SJCRH30 (cell line): ENCODE measurements around the gene HMCN2. TPM values are rescaled to one million over a fixed set of nuclear protein-coding genes. Genes with fewer than 3 reads are reported as not detected.
A peak's percentile ranks its signal among the peaks of the same experiment; 100 is the strongest.

Experiments
- DNase-seq, 2 experiments: peaks; one replicate each; pipeline ENCODE4 v3.0.0-alpha.2; 2015 to 2020
- H3K27ac ChIP-seq: fragments of 250-450 bp; sonication (Bioruptor Pico); 2 replicates; pipeline ENCODE4 v1.5.1; 2020; ENCODE audit warnings: mild to moderate bottlenecking, moderate library complexity
- H3K27me3 ChIP-seq: fragments of 250-450 bp; sonication (Bioruptor Pico); 2 replicates; pipeline ENCODE4 v1.5.1; 2020; ENCODE audit warnings: mild to moderate bottlenecking, moderate library complexity
- H3K36me3 ChIP-seq: fragments of 250-450 bp; sonication (Bioruptor Pico); 2 replicates; pipeline ENCODE4 v1.5.1; 2020; ENCODE audit warnings: mild to moderate bottlenecking, moderate library complexity
- H3K4me1 ChIP-seq: fragments of 250-450 bp; sonication (Bioruptor Pico); 2 replicates; pipeline ENCODE4 v1.5.1; 2020; ENCODE audit warnings: mild to moderate bottlenecking, moderate library complexity
- H3K4me3 ChIP-seq: fragments of 250-450 bp; sonication (Bioruptor Pico); 2 replicates; pipeline ENCODE4 v1.5.1; 2020; ENCODE audit warnings: mild to moderate bottlenecking, moderate library complexity
- H3K9me3 ChIP-seq: fragments of 250-450 bp; sonication (Bioruptor Pico); replicated peaks from 2 replicates; pipeline ENCODE4 v1.5.1; 2020; ENCODE audit warnings: mild to moderate bottlenecking, moderate library complexity
- total RNA-seq: library from RNA; depleted of rRNA; stranded (reverse); fragments of >200 nt; shearing (Covaris generic); gene quantifications from 2 replicates; pipeline ENCODE4 v1.2.3, GENCODE V29; 2014

Gene HMCN2
- total RNA-seq, 1 experiment from 2014 or later, result 5.6 TPM

DNA sequence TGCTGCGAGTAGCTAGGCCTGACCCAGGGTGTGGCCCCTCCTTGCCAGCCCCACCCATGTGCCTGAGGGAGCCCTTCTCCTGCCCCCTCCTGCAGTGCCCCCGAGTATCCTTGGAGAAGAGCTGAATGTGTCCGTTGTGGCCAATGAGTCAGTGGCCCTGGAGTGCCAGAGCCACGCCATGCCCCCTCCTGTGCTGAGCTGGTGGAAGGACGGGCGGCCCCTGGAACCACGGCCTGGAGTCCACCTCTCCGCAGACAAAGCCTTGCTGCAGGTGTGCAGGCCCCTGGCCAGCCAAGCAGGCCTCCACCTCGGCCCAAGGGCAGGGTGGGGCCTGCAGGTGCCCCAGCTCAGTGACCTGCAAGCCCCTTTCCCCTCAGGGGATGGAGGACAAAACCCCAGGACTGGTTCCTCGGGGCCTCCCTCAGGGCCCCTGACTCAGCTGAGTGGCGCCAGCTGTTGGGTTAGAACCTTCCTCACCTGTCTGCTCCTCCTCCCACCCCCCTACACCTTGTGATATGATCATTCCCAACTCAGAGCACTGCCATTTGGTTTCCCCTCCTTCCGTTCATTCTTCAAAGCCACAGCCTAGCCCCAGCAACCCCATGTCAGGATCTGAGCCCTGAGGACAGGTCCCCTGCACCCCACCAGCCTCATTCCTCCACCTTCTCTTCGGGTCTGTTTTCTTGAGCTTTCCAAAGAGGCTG, 99.2 kb downstream of the HMCN2 start:
- no peak for DNase-seq
- H3K4me3 ChIP-seq, result no peak overlapping the region
- H3K27ac ChIP-seq, result no peak overlapping the region
- no peaks in the 10 kb centered on the region for H3K9me3 ChIP-seq
- peaks cover 13% of the 10 kb centered on the region; the same call in 1 of the 2 replicates for H3K4me1 ChIP-seq
- H3K36me3 ChIP-seq, result no peaks in the 10 kb centered on the region
- no peaks in the 10 kb centered on the region for H3K27me3 ChIP-seq

GRCh38 chr9:130365323-130365721, 99.8 kb downstream of the HMCN2 start:
- no peak for DNase-seq
- Histone ChIP-seq H3K4me3 (no peak overlapping the region), H3K27me3 (no peaks in the 10 kb centered on the region), H3K36me3 (no peaks in the 10 kb centered on the region), H3K4me1 (peaks cover 13% of the 10 kb centered on the region; the same call in 1 of the 2 replicates), H3K9me3 (no peaks in the 10 kb centered on the region), H3K27ac (no peak overlapping the region)

DNA sequence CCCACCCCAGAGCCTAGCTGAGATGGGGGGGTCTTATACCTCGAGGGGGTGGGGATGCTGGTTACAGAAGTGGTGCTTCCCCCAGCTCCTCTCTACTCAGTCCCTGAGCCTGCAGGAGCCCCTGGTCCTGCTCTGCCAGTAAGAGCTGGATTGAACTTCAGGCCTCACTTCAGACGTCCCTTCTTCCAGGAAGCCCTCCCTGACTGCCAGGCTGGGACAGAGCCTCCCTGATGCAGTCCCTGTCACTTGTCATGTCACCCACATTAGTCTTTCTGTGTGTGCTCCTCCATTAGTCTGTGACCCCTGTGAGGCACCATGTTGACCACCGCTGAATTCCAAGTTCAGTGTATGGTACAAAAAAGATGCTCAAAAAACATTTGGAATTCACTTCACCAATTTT, 100.5 kb downstream of the HMCN2 start:
- no peak for DNase-seq
- no peak overlapping the region for H3K27ac ChIP-seq
- no peak overlapping the region for H3K4me3 ChIP-seq
- no peaks in the 10 kb centered on the region for H3K9me3 ChIP-seq
- H3K4me1 ChIP-seq, result peaks cover 13% of the 10 kb centered on the region; the same call in 1 of the 2 replicates
- no peaks in the 10 kb centered on the region for H3K36me3 ChIP-seq
- no peaks in the 10 kb centered on the region for H3K27me3 ChIP-seq

DNA sequence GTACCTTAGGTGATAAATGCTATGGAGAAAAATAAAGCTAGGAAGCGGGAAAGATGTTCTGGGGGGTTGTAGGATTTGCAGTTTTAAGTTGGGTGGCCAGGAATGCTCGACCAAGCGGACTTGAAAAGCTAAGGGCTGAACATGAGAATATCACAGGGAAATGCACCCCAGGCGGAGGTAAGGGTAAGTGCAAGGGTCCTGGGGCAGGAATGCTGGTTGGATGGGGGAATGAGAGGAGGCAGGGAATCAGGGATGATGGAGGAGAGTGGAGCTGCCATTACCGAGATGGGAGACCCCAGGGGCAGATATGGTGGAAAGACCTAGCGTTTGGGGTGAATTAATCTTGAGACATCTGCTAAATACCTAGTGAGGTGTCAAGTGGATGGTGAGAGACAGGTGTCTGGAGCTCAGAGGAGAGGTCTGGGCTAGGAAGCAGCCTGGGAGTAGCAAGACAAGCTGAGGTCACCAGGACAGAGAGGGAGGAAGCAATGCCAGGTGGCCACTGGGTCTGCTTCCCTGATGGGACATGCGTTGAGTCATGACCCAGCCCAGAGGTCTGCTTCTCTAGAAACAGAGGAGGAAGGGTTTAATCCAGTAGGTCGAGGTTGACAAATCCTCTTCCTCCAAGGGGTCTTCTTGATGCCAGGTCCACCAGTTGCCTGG, 101.5 kb downstream of the HMCN2 start:
- Histone ChIP-seq H3K27ac (no peak overlapping the region), H3K4me3 (no peak overlapping the region), H3K36me3 (no peaks in the 10 kb centered on the region), H3K4me1 (peaks cover 13% of the 10 kb centered on the region; the same call in 1 of the 2 replicates), H3K27me3 (no peaks in the 10 kb centered on the region), H3K9me3 (no peaks in the 10 kb centered on the region)
- DNase-seq, result peak; percentile 57

- peak in 1 of 2 experiments; percentile 54 for DNase-seq
- Histone ChIP-seq H3K4me1 (peaks cover 13% of the 10 kb centered on the region; the same call in 1 of the 2 replicates), H3K9me3 (no peaks in the 10 kb centered on the region), H3K4me3 (no peak overlapping the region), H3K36me3 (no peaks in the 10 kb centered on the region), H3K27me3 (no peaks in the 10 kb centered on the region), H3K27ac (no peak overlapping the region)
These were observed 103.1 kb downstream of the HMCN2 start for GRCh38 chr9:130368631-130369103.

DNA sequence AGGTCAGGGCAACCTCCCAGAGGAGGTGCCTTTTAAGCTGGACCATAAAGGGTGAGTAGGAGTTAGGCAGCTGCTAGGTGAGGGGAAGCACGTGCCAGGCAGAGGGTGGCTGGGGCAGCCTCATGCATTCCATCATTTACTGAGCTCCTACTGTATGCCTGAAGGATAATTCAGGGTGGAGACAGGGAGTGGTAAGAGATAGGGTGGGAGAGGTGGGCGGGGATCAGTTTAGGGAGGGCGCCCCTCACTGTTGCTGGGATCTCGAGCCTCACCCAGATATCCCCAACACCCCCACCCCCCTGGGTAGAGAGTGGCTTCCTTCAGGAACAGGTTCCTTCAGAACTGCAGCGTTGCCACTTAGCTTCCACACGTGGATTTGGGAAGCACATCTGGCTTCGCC, 104.7 kb downstream of the HMCN2 start:
- H3K36me3 ChIP-seq, result no peaks in the 10 kb centered on the region
- DNase-seq, result no peak
- H3K4me1 ChIP-seq, result peaks cover 13% of the 10 kb centered on the region; the same call in 1 of the 2 replicates
- no peaks in the 10 kb centered on the region for H3K9me3 ChIP-seq
- H3K27ac ChIP-seq, result no peak overlapping the region
- no peak overlapping the region for H3K4me3 ChIP-seq
- H3K27me3 ChIP-seq, result no peaks in the 10 kb centered on the region

DNA sequence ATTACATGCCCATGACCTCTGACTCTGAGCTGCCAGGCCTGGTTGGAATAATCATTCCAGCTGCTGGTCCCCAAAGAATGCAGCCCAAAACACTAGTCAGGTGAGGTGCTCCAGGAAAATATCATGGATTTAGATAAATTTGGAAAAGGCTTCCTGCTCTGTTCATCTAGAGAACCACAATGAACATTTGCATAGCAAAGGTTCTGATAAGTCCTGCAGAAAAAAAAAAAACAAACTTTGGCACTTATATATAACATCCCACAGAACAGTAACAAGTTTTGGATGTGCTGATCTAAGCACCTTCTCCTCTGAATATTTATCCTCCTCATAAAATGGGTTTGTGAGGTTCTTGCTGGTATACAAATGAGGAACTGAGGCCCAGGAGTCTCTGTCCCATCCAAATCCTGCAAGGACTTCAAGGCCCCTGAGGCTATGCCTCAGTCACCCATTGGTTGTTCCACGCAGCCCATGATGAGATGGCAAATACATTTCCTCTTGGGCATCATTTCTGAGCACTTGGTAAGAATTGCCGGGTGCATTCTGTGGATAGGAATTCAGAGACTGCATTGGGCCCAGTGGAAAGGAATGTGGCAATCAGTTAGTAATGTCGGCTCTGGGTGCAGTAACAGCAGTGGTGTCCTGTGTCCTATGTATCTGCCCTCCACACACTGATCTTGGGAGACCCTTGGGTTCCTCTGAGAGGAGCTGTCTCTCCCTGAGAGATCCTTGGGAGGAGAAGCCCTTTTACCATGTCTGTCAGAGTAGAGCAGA, 105.8 kb downstream of the HMCN2 start:
- Histone ChIP-seq H3K4me3 (no peak overlapping the region), H3K4me1 (peaks cover 13% of the 10 kb centered on the region; the same call in 1 of the 2 replicates), H3K9me3 (no peaks in the 10 kb centered on the region), H3K36me3 (no peaks in the 10 kb centered on the region), H3K27ac (no peak overlapping the region), H3K27me3 (no peaks in the 10 kb centered on the region)
- DNase-seq, result no peak

GRCh38 chr9:130372057-130372456, 106.5 kb downstream of the HMCN2 start:
- Histone ChIP-seq H3K4me1 (peaks cover 11% of the 10 kb centered on the region; the same call in 1 of the 2 replicates), H3K36me3 (no peaks in the 10 kb centered on the region), H3K4me3 (no peak overlapping the region), H3K27ac (no peak overlapping the region), H3K9me3 (no peaks in the 10 kb centered on the region), H3K27me3 (no peaks in the 10 kb centered on the region)
- DNase-seq, result no peak

DNA sequence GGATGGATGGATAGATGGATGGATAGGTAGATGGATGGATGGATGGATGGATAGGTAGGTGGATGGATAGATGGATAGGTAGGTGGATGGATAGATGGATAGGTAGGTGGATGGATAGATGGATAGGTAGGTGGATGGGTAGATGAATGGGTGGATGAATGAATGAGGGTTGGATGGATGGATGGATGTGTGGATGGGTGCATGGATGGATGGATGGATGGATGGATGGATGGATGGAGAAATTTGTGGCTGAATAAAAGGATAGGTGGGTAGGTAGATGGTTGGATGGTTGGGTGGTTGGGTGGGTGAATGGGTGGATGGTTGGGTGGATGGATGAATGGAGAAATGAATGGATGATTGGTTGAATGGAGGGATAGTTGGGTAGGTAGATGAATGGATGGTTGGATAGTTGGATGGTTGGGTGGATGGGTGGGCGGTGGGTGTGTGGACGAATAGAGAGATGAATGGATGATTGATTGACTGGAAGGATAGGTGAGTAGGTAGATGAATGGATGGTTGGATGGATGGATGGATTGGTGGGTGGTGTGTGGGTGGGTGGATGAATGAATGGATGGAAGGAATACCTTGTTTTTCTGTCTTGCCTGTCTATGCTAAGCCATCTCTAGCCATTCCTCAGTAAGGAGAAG, 108.2 kb downstream of the HMCN2 start:
- H3K4me1 ChIP-seq, result peaks cover 5% of the 10 kb centered on the region; the same call in 1 of the 2 replicates
- H3K27ac ChIP-seq, result no peak overlapping the region
- no peaks in the 10 kb centered on the region for H3K9me3 ChIP-seq
- no peak for DNase-seq
- no peak overlapping the region for H3K4me3 ChIP-seq
- H3K27me3 ChIP-seq, result no peaks in the 10 kb centered on the region
- no peaks in the 10 kb centered on the region for H3K36me3 ChIP-seq

- Histone ChIP-seq H3K27me3 (no peaks in the 10 kb centered on the region), H3K27ac (no peak overlapping the region), H3K9me3 (no peaks in the 10 kb centered on the region), H3K36me3 (no peaks in the 10 kb centered on the region), H3K4me3 (no peak overlapping the region), H3K4me1 (no peaks in the 10 kb centered on the region)
- DNase-seq, result no peak
These were observed 112.1 kb downstream of the HMCN2 start for GRCh38 chr9:130377612-130378011.

DNA sequence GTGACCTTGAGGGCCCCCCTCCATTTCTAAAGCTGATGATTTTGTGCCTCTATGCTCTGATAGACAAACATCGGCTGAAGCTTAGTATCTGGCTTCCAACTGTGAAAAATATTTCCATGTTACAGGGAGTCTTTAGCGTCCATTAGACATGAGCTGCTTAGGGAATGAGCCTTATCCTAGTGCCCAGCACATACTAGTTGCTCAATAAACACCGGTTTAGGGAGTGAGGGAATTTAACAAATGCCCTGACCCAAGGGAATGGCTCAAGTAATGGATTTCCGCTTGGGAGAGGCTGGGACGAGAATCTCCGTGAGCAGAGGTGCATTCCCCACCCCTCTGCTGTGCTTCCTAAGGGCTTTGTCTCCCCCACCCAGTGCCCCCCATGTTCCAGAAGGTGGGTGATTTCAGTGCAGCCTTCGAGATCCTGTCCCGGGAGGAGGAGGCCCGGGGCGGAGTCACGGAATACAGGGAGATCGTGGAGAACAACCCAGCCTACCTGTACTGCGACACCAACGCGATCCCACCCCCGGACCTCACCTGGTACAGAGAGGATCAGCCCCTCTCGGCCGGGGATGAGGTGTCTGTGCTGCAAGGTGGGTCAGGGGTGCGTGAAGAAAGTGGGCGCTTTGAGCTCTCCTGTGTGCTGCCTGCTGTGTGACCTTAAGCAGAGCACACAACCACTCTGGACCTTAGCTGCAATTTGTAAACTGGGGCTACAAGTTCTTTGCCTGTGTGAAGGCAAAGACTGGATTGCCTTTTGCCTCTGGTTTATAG, 113.5 kb downstream of the HMCN2 start:
- DNase-seq, result no peak
- Histone ChIP-seq H3K27me3 (no peaks in the 10 kb centered on the region), H3K4me3 (no peak overlapping the region), H3K4me1 (no peaks in the 10 kb centered on the region), H3K9me3 (no peaks in the 10 kb centered on the region), H3K27ac (no peak overlapping the region), H3K36me3 (no peaks in the 10 kb centered on the region)

GRCh38 chr9:130379649-130379970, 114.0 kb downstream of the HMCN2 start:
- DNase-seq, result no peak
- Histone ChIP-seq H3K27ac (no peak overlapping the region), H3K4me3 (no peak overlapping the region), H3K4me1 (no peaks in the 10 kb centered on the region), H3K9me3 (no peaks in the 10 kb centered on the region), H3K36me3 (no peaks in the 10 kb centered on the region), H3K27me3 (no peaks in the 10 kb centered on the region)

DNA sequence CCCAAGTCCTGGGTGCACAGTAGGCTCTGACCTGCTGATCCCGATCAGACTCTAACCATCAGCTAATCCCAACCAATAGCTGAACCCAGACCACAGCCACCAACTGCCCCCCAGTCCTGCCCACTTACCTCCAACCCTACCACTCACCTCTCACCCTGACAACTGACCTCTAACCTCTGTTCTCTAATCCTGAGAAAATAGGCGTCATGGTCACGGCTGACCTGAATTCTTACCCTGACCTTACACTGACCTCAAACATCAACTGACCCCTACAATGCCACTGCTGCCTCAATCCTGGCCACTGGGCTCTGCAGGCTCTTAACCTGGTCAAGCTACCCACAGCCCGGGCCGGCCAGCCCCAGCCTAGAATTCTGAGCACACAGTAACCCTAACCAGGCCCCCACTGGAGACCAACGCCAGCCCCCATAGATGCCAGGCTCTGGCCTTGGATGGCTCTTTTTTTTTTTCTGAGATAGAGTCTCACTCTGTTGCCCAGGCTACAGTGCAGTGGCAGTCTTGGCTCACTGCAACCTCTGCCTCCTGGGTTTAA, 115.4 kb downstream of the HMCN2 start:
- Histone ChIP-seq H3K4me3 (no peak overlapping the region), H3K9me3 (no peaks in the 10 kb centered on the region), H3K27ac (no peak overlapping the region), H3K27me3 (no peaks in the 10 kb centered on the region), H3K36me3 (no peaks in the 10 kb centered on the region), H3K4me1 (no peaks in the 10 kb centered on the region)
- no peak for DNase-seq

- Histone ChIP-seq H3K36me3 (no peaks in the 10 kb centered on the region), H3K27me3 (no peaks in the 10 kb centered on the region), H3K4me1 (no peaks in the 10 kb centered on the region), H3K4me3 (no peak overlapping the region), H3K9me3 (no peaks in the 10 kb centered on the region), H3K27ac (no peak overlapping the region)
- DNase-seq, result no peak
These were observed 116.1 kb downstream of the HMCN2 start for GRCh38 chr9:130381660-130382059.
